Superior temporal gyrus (tissue), 1 donor: Measurements from ENCODE around the gene ZNF598.
"Not testable (repeated sequence)": the region's sequence is repeated elsewhere in the genome, so short reads cannot be mapped to it uniquely, and the experiment has no call there.

Experiments
- DNase-seq: peaks from one replicate; pipeline ENCODE4 v3.0.0-alpha.2; 2016; ENCODE audit errors: extremely low spot score

The ZNF598 gene

GRCh38 chr16:1959269-1960039, 50.2 kb downstream of the ZNF598 start, which contains the start of gene NDUFB10:
NDUFB10 (plus strand) TSS chr16:1959538; CDS start chr16:1959625, 87 bp downstream.
- peak; percentile 92 for DNase-seq

GRCh38 chr16:1958715-1959268, 50.8 kb downstream of the ZNF598 start:
- no peak for DNase-seq

DNA sequence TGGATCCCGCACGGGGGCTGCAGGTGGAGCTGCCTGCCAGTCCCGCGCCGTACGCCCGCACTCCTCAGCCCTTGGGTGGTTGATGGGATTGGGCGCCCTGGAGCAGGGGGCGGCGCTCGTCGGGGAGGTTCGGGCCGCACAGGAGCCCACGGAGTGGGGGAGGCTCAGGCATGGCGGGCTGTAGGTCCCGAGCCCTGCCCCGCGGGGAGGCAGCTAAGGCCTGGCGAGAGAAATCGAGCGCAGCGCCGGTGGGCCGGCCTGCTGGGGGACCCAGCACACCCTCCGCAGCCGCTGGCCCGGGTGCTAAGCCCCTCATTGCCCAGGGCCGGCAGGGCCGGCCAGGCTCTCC, 51.5 kb downstream of the ZNF598 start:
- DNase-seq, result not testable (repeated sequence)

- not testable (repeated sequence) for DNase-seq
These were observed 52.0 kb downstream of the ZNF598 start for GRCh38 chr16:1957434-1958142.

DNA sequence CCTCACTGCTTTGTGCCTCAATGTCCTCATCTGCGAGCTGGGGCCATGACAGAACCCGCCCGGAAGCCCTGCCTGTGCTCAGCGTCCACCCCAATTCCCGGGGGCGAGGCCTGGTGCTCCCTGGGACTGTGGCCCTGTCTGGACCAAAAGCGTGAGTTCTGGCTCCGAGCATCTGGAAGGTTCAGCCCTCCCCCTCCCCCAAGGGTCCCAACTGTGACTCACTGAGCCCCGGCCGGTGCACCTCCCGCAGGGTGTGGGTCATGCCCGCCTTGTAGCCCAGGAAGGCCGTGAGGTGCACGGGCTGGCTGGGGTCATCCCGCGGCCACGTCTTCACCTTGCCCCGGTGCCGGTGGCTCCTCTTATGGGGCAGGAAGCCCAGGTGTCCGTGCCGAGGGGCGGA, 55.9 kb downstream of the ZNF598 start:
- no peak for DNase-seq

DNA sequence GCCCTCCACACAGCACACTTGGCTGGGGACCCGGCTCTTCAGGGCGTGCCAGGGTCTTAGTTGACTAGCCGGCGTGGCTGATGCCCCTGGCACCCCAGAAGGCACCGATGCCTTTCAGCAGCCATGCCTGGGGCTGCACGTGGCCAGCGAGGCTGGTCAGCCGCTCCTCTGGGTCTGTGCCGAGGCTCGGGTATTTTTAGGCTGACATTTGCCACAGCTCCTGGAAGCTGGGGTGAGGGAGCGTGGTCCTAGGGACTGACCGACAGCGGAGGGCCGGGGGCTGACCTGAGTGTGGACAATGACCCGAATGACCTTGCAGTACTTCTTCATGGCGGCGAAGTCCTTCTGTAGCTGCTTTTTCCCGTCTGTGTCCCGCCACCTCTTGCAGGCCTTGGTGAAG, 59.1 kb downstream of the ZNF598 start:
- no peak for DNase-seq

DNA sequence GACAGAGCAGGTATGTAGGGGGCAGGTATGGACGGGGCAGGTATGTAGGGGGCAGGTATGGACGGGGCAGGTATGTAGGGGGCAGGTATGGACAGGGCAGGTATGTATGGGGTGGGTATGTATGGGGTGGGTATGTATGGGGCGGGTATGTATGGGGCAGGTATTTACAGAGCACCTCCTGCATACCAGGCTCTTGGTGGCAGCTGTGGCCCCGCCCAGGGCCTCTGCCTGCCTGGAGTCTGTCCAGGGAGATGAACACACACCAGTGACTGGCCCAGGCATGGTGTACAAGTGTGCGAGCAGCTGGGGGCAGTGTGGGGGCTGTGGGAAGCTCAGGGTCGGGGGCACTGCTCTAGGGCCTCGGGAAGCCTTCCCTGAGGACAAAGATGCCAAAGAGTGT, 59.6 kb downstream of the ZNF598 start:
- no peak for DNase-seq

GRCh38 chr16:1949507-1949906, 60.1 kb downstream of the ZNF598 start:
- no peak for DNase-seq
